Measurements from ENCODE around the gene L3MBTL4.
"Not testable (repeated sequence)": the region's sequence is repeated elsewhere in the genome, so short reads cannot be mapped to it uniquely, and the experiment has no call there.

The L3MBTL4 gene

GRCh38 chr18:6310714-6311113 lies 104.0 kb downstream of the L3MBTL4 start:
- DNase-seq (ENCODE audit: low read depth) = no peak

- no peak for DNase-seq (ENCODE audit: low read depth)
These were observed 116.8 kb downstream of the L3MBTL4 start for GRCh38 chr18:6297875-6298274.

GRCh38 chr18:6294148-6294784 lies 120.4 kb downstream of the L3MBTL4 start:
- DNase-seq (ENCODE audit: low read depth) = no peak

- DNase-seq (ENCODE audit: low read depth) = no peak
These were observed 124.9 kb downstream of the L3MBTL4 start for GRCh38 chr18:6289843-6290242.

- DNase-seq (ENCODE audit: low read depth) = no peak
These were observed 128.1 kb downstream of the L3MBTL4 start for GRCh38 chr18:6286585-6286984.

GRCh38 chr18:6284761-6285160 lies 129.9 kb downstream of the L3MBTL4 start:
- no peak for DNase-seq (ENCODE audit: low read depth)

GRCh38 chr18:6284300-6284699 lies 130.4 kb downstream of the L3MBTL4 start:
- no peak for DNase-seq (ENCODE audit: low read depth)

- DNase-seq (ENCODE audit: low read depth) = no peak
These were observed 132.8 kb downstream of the L3MBTL4 start for GRCh38 chr18:6281874-6282273.

GRCh38 chr18:6280211-6280743 lies 134.4 kb downstream of the L3MBTL4 start:
- no peak for DNase-seq (ENCODE audit: low read depth)

GRCh38 chr18:6279308-6279707 lies 135.4 kb downstream of the L3MBTL4 start:
- DNase-seq (ENCODE audit: low read depth) = no peak

- DNase-seq (ENCODE audit: low read depth) = no peak
These were observed 141.3 kb downstream of the L3MBTL4 start for GRCh38 chr18:6273423-6273822.

- DNase-seq (ENCODE audit: low read depth) = not testable (repeated sequence)
These were observed 142.6 kb downstream of the L3MBTL4 start for GRCh38 chr18:6272144-6272543.

GRCh38 chr18:6271585-6271984 lies 143.1 kb downstream of the L3MBTL4 start:
- no peak for DNase-seq (ENCODE audit: low read depth)

GRCh38 chr18:6270771-6271216 lies 143.9 kb downstream of the L3MBTL4 start:
- DNase-seq (ENCODE audit: low read depth) = no peak

GRCh38 chr18:6269660-6270332 lies 144.9 kb downstream of the L3MBTL4 start:
- DNase-seq (ENCODE audit: low read depth) = no peak

GRCh38 chr18:6266212-6266611 lies 148.5 kb downstream of the L3MBTL4 start:
- no peak for DNase-seq (ENCODE audit: low read depth)

GRCh38 chr18:6261938-6262337 lies 152.8 kb downstream of the L3MBTL4 start:
- DNase-seq (ENCODE audit: low read depth) = no peak

- not testable (repeated sequence) for DNase-seq (ENCODE audit: low read depth)
These were observed 155.4 kb downstream of the L3MBTL4 start for GRCh38 chr18:6259324-6259723.

- DNase-seq (ENCODE audit: low read depth) = no peak
These were observed 156.8 kb downstream of the L3MBTL4 start for GRCh38 chr18:6257950-6258349.

GRCh38 chr18:6256521-6256920 lies 158.2 kb downstream of the L3MBTL4 start:
- no peak for DNase-seq (ENCODE audit: low read depth)

GRCh38 chr18:6255886-6256285 lies 158.8 kb downstream of the L3MBTL4 start:
- no peak for DNase-seq (ENCODE audit: low read depth)

- no peak for DNase-seq (ENCODE audit: low read depth)
These were observed 159.5 kb downstream of the L3MBTL4 start for GRCh38 chr18:6255116-6255705.

GRCh38 chr18:6254456-6254855 lies 160.3 kb downstream of the L3MBTL4 start:
- no peak for DNase-seq (ENCODE audit: low read depth)

Data from activated T-cell treated with anti-CD3 and anti-CD28 coated beads for 48 hours (primary cell).